Urothelium cell line (cell line): ENCODE data around the gene TUBA1A.
"Not testable (repeated sequence)": the region's sequence is repeated elsewhere in the genome, so short reads cannot be mapped to it uniquely, and the experiment has no call there.

Experiments
- DNase-seq: peaks from one replicate; pipeline ENCODE4 v3.0.0; 2011; ENCODE audit warnings: low spot score, mixed read lengths
- FAIRE-seq: peaks from 2 replicates; lab custom pipeline; 2011; peaks lifted over from hg19 to GRCh38; lab: Jason Lieb, UNC

TUBA1A gene

DNA sequence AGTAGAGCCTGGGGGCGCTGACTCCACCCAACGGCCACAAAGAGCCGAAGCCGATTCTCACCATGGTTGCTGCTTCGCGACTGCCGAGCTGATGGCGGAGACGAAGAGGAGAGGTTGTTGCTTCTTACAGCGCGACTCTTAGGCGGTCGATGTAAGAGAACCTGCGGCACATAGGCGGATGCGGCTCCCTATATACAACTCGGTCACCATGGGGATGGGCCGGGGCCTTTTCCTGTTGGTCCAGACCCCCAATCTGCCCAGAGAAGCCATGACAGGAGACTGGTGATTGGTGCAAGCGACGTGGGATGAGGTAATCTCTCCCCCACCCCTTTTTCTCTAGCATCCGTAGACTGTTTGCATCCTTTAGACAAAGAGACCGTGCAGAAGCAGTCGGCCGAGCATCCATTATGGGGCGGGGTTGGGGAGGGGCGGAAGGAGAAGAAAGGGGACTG, at the start of gene TUBA1A:
Gene TUBA1A, minus strand, starts transcription at position 165 of the 452 bp plus-strand sequence. Its CDS starts 101 bp downstream, at position 64.
- FAIRE-seq: no peak
- peak; percentile 95 for DNase-seq

DNA sequence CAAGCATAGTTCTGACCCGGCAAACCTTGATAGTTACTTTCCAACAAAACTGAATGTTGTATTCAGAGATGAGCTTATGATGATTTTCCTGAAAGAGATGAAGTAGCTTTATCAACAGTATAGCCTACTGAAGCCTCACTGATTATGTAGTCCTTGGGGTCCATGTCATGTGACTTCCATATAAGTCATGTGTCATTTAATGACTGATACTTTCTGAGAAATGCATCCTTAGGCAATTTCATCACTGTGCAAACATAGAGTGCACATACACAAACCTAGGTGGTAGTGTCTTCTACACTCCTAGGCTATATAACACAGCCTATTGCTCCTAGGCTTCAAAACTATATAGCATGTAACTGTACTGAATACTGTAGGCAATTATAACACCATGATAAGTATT, 47.5 kb upstream of the TUBA1A start:
- no peak for FAIRE-seq
- no peak for DNase-seq

DNA sequence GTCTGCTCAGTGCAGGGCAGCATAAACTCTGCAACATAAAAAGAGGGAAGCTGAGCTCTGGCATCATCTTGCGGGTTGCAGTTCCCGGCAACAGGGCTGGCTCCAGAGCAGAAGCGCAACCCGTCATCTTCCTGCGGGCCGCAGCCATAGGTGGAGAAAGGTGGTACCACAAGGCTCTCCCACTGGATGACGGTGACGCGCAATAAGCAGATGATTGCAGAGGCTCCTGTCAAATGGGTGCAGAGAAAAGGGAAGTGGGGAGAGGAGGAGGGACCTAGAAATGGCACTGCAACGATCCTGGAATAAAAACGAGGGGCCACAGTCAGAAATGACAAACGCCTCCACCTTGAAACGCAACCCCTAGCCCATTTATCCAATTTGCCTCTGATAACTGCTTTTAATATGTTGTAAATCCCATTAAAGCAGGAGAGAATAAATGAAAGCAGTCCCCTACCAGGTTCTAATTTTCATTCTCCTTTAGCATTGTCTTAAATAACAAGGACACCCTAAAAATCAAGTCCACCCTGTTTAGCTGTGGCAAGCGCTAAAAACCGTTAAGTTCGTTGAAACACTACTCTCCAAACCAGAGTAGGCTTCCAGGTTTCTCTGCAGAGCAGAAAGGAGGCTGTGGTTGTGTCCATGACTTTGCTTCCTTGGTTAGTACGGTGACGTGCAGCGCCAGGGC, 45.1 kb upstream of the TUBA1A start:
- no peak for DNase-seq
- FAIRE-seq: no peak

DNA sequence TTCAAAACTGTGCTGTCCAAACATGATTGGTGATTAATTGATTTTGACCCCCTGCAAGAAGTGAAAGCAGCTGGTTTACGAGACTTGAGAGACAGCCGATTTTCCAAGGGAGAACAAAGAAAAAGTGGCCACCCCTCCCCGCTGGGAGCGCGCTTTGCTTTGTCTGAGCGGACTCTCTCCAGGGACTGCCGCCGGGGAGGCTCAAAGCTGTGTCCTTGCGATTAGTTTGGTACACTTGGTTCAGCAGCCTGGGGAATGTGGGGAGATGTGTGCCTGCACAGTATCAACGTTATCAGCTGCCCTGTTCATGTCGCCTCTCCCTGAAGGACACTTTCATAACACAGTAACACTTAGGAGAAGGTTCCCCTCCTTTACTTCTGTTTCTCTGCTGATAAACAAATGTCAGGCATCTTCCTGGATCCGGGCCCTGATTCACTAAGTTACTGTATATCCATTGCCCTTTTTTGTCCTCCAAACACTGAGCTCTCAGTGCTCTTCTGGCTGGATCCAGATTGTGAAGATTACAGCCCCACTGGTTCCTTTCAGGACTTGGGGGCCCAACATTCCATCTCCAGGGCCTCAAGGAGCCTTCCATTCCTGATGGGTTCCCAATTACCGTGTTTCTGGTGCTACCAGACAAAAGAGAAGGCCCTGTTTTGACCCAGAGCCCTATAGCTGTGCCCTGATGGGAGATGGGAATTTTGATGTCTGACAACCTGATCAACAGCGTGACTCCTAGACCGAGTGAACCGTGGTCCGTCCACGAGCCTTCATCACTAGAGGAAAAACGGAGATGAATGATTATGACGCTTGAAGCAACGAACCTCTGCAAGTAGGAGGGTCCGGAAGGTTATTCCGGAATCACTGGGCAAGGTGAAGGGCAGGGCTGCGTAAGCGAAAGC, 44.3 kb upstream of the TUBA1A start:
- FAIRE-seq: no peak

DNA sequence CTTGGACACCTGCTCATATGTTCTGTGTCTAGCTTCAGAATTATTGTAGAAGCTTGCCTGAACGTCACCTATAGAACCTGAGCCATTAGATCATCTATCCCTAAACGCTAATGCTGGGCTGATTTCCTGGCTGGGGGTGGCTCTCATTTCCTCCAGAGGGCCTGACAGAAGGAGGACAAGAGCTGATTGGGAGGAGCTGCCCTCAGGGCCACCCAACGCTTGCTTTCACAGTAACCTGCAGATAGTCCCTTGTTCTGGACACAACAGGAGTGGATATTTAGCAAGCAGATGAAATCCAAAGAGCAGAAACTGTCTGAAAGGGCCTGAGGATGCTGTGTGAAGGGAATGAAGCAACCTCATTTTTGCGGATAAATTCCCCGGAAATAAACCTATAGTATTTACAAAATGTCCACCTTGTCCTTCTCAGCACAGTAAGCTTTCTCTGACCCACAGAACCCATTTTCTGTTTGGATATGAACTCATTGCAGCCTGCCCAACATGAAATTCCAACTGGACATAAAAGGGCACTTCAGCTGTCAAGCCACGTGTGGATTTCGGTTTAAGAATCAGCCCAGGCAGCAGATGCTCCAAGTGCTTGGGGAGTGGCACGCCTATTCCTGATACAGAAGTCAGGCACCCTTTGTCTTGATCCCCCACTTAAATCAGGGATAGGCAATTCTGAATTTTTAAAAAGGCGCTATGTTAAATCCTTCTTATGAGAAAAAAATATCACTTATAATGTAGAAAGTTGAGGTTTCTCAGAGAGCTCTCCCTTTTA, 43.2 kb upstream of the TUBA1A start:
- DNase-seq (no peak), FAIRE-seq (no peak)

More for the DNA sequence above, 44.3 kb upstream of the TUBA1A start:
- DNase-seq: no peak

DNA sequence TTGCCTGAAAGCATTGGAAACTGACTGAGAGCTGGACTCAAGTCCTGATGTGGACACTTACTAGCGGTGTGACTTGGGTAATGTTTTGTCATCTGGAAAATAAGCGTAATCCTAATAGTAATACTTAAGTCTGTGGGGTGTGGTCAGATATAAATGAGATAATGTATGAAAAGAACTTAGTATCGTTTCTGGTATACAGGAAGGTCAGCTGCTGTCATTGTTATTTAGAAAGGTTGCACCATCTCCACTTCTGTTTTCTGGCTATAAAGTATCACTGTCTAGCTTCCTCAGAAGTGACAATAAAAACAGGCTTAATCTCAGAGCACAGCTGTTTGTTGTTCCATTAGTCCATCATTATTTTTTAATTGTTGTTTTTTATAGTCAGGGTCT, 41.9 kb upstream of the TUBA1A start:
- FAIRE-seq (no peak), DNase-seq (no peak)

DNA sequence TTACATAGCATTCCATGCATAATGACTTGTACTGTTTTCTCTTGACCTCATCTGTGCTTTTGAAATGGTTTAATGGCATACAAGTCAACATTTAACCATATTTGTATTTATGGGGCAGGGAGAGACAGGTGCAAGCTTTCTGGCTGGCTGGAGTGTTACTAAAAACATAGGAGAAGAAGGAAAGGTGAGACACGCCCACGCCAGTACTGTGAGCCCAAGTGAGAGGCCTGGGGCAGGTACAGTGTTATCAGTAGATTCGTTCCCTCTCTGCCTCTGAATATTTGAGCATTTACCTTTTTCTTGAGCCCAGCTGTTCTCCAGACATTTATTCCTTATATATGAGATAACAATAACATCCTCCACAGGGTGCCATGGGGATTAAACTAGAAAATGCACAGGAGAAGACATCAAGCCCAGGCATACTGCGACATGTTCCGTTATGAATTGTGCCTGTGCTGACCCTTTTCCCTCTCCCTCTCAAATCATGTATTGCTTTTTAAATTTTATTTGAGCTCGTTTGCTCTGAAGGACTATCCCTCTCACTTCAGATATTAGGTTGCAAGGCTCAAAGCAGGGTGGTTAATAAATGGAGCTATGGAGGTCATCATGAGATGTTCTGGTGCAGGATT, 41.4 kb upstream of the TUBA1A start:
- DNase-seq (no peak), FAIRE-seq (no peak)

DNA sequence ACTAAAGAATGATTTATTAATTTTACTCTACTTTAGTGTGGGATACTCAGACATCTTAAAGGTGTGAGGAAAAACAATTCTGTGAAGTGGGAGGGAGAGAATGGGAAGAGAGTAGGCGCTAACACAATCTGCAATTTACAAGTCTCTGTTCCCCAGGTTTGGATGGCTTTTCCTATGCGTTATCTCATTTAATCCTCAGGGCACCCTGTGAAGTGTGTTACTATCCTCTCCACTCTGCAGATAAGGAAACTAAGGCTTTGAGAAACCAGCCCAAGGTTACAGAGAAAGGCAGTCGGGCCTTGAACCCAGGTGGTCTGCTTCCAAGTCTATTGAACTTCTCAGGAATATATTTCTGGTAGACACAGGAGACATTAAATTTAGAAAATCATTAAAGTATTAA, 39.8 kb upstream of the TUBA1A start:
- DNase-seq (no peak), FAIRE-seq (no peak)

DNA sequence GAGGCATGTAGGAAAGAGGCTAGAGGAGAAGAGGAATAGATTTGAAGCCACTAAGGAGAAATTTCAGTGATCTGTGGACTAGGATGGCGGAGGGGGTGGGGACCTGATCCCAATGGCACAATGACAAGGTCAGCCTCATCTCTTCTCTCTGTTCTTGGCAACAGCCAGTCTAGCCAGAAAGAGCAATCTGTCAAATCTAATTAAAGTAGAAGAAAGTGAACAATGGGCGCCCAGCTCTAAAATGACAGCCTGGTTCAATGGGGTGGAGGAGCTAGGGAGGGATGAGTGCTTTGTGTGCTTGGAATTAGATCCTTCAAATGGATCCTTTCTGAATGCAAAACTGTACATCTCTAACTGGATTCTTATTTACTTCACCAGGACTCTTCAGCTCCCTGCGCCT, 38.8 kb upstream of the TUBA1A start:
- no peak for DNase-seq
- FAIRE-seq: no peak

DNA sequence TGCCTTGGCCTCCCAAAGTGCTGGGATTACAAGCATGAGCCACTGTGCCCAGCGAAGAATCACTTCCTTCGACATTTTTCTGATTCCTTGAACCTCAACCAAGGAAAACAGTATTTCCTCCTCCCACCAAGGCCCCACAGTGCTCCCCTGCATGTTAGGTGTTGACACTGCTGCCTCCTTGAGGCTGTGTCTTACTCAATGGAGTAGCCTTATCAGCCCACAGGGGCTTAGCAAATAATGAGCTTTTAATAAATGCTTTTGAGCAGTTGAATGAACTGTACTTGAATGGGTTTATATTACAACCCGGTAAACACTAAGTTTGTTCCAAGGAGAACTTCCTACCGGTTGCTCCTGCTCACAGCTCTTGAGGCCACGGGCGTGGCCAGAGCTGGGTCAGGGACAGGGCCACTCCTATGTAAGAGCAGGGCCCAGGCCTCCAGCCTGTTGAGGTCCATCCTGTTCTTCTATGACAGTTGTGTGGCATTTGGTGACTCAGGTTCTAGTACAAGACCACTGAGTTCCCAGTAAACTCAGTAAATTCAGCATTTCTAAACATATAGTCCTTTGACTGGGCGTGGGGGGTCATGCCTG, 36.8 kb upstream of the TUBA1A start:
- DNase-seq (no peak), FAIRE-seq (no peak)

DNA sequence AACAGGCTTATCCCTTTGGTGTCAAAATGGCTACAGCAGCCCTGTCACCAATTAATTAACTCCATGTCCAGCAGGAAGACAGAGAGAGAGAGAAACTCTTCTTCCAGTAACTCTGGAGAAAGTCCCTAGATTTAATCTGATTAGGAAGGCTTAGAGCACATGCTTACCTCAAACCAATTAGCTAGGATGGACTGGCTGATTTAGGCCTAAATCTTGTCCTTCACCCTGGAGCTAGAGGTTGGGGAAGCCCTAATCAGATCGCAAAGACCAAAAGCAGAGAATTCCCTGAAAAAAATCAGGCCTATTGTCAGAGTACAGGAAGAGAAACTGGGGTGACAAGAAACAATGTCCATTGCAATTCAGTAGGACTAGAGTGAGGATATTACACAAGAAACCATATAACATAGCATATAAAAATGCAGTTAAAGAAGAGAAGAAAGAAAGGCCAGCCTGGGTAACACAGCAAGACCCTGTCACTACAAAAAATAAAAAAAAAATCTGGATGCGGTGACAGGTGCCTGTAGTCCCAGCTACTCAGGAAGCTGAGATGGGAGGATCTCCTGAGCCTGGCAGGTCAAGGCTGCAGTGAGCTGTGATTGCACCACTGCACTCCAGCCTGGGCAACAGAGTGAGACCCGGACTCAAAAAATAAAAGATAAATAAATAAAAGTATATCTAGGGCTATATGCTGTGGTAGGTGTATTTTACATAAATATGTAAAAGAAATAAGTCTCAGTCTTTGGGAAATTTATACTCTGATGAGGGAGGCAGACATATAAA, 34.9 kb upstream of the TUBA1A start:
- no peak for FAIRE-seq
- DNase-seq: no peak

DNA sequence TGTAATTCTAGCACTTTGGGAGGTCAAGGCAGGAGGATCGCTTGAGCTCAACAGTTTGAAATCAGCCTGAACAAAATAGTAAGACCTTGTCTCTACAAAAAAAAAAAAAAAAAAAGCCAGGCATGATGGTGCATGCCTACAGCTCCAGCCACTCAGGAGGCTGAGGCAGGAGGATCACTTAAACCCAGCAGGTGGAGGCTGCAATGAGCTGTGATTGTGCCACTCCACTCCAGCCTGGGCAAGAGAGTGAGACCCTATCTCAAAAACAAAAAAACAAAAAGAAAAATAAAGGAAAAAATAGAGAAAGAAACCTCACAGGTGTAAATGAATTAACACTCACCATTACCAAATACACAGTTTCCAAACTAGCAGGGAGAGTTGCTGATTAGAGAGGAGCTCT, 34.2 kb upstream of the TUBA1A start:
- DNase-seq (no peak), FAIRE-seq (no peak)

DNA sequence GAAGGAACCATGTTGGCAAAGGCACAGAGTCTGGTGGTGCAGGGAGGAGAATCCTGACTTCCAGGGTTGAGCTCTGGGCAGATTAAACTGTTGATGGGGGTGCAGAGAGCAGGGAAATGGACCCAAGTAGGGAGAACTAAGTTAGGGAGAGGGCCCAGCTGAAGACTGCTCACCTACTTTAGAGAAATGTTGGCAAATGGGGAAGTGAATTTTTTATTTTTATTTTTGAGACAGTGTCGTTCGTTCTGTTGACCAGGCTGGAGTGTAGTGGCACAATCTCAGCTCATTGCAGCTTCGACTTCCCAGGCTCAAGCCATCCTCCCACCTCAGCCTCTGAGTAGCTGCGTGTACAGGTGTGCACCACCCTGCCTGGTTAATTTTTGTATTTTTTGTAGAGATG, 32.1 kb upstream of the TUBA1A start:
- no peak for DNase-seq
- no peak for FAIRE-seq

DNA sequence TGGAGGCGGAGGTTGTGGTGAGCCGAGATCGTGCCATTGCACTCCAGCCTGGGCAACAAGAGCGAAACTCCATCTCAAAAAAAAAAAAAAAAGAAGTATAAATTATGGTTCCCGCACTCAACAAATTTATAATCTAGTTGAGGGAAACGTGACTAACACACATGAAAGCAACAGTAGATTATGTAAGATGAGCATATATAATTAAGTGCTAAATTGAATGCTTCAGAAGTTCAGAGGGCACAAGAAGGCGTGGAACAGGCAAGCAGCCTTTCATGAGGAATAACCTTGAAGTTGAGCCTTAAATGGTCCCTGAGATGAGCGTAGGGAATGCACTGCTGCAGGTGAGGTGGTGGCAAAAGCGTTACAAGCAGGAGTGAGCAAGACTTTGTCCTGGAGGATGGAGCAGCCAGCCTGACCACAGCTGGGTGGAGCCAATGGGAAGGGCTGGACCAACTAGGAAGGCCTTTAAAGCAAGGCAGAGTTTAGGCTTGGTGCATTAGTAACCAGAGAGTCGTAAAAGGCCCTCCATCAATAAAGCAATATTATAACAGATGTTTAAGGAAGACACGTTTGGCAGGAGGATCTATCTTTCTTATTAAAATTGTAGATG, 30.6 kb upstream of the TUBA1A start:
- no peak for DNase-seq

DNA sequence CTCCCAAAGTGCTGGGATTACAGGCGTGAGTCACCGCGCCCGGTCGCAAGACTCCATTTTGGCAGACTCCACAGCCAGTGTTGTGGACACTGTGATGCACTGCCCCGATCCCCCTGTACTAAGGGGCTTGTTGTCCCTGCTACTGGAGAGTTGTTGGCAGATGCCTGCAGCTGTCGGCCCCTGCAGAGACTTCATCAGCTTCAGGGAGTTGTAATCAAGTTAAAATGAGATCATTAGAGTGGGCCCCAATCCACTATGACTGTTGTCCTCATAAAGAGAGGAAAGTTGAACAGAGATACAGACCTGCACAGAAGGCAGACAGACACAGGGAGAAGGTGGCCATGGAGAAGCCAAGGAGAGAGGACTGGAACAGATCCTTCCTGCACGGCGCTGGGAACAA, 23.7 kb upstream of the TUBA1A start:
- no peak for DNase-seq
- no peak for FAIRE-seq

More for the DNA sequence above, 30.6 kb upstream of the TUBA1A start:
- FAIRE-seq: no peak

DNA sequence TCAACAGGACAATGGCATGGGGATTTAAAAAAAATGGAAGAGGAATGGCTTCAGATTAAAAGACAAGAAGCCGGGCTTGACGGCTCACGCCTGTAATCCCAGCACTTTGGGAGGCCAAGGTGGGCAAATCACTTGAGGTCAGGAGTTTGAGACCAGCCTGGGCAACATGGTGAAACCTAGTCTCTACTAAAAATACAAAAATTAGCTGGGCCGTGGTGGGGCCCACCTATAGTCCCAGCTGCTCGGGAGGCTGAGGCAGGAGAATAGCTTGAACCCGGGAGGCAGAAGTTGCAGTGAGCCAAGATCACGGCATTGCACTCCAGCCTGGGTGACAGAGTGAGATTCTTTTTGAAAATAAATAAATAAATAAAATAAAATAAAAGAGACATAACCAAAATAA, 21.8 kb upstream of the TUBA1A start:
- DNase-seq, FAIRE-seq: not testable (repeated sequence)

DNA sequence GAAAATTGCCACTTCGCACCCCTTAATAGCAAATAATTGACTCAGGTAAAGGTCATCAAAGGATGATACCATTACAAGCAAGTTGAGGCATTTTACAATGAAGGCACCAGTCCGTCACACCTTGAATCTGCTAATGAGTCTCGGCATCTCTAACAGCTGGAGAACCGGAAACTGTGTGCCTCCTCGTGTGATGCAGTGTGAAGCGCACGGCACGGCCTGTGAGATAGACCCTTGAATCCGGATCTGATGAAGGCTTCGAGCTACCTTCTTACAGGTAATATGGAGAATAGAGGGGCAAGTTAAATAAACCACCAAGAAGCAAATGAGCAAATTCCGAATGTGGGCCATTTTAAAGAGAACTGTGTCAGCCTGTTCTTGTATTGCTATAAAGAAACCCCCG, 19.8 kb upstream of the TUBA1A start:
- no peak for DNase-seq
- FAIRE-seq: no peak

DNA sequence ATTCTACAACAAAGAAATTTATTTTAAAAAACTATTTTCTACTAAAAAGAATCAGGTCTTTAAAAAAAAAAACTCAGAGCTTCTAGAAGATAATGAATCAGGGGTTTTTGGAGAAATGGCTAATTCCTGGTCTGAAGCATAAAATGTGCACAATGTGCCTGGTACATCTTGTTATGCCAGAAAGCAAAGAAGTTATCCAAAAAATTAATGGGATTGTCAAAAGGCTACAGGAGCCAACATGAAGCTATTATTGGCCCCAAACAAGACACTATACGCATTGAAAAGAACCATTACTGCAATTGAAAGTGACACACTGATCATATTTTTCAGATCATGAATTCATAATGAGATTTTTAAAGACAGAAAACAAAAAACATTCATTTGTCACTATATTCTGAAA, 19.3 kb upstream of the TUBA1A start:
- no peak for FAIRE-seq

DNA sequence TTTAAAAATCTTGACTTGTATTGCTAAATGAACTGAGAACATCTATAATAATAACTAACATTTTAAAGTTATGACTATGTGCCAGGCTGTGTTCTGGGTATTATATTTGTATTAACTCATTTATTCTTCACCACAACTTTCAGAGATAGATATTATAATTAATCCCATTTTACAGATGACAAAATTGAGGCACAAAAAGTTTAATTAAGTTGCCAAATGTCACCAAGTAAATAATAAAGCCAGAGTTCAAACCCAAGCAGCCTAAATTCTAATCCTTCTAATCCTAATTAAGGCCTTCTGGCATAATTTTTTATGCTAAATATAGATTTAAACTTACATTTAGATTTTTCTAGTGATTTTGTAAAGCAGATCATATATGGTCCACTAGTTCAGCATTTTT, 17.5 kb upstream of the TUBA1A start:
- FAIRE-seq (no peak), DNase-seq (no peak)

More for the DNA sequence above, 19.3 kb upstream of the TUBA1A start:
- no peak for DNase-seq
